Measurements from ENCODE around the gene THEMIS2. TPM values are rescaled to one million over a fixed set of nuclear protein-coding genes. Genes with fewer than 3 reads are reported as not detected.
"Not testable (repeated sequence)": the region's sequence is repeated elsewhere in the genome, so short reads cannot be mapped to it uniquely, and the experiment has no call there.

THEMIS2 gene
- total and polyA plus RNA-seq, 10 donors = 82.4 to 433 (median 239) TPM

DNA sequence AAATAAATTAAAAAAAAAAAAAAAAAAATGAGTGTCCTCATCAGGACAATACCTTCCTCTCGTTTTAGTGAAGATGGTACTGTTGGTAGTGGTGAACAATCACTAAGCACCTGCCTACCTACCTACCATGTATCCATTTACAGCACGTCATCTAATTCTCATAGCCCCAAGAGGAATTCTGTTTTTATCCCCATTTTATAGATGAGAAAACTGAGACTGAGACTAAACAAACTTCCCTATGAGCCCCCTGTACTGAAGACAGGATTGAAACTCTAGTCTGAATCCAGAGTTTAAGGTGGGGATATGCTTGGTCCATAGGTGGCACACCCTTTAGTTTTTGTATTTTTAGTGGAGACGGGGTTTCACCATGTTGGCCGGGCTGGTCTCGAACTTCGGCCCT, 17.3 kb upstream of the THEMIS2 start:
- TF ChIP-seq POLR2A (IDR thresholded peaks at IDR 0.05) (no peak), POLR2AphosphoS5 (IDR thresholded peaks at IDR 0.05) (no peak)
- TF ChIP-seq, protein P1, sequence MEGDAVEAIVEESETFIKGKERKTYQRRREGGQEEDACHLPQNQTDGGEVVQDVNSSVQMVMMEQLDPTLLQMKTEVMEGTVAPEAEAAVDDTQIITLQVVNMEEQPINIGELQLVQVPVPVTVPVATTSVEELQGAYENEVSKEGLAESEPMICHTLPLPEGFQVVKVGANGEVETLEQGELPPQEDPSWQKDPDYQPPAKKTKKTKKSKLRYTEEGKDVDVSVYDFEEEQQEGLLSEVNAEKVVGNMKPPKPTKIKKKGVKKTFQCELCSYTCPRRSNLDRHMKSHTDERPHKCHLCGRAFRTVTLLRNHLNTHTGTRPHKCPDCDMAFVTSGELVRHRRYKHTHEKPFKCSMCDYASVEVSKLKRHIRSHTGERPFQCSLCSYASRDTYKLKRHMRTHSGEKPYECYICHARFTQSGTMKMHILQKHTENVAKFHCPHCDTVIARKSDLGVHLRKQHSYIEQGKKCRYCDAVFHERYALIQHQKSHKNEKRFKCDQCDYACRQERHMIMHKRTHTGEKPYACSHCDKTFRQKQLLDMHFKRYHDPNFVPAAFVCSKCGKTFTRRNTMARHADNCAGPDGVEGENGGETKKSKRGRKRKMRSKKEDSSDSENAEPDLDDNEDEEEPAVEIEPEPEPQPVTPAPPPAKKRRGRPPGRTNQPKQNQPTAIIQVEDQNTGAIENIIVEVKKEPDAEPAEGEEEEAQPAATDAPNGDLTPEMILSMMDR (IDR thresholded peaks at IDR 0.05 in 8 of 11, conservative IDR thresholded peaks at IDR 0.05 in 3 of 11) = no peak
- no peaks in the 10 kb centered on the region for H3K9me3 ChIP-seq
- no peaks in the 10 kb centered on the region for H3K27me3 ChIP-seq (replicated peaks in 1 of 7)
- DNase-seq = no peak
- WGBS, 5 donors = 87 to 93% (median 89%) methylated on average over 6 of the region's 6 CpGs
- intact Hi-C loops (cut with DNase I; ENCODE audit: low total_unique reads) = loop anchor here (10.0 kb wide), 1 partner anchor 350 kb away; no protein-coding TSS in a partner anchor
- peaks cover 4 to 17% (median 10%) of the 10 kb centered on the region in 6 donors for H3K4me1 ChIP-seq
- no peak overlapping the region for H3K27ac ChIP-seq
- peaks cover 0 to 26% (median 18%) of the 10 kb centered on the region in 6 donors for H3K36me3 ChIP-seq
- H3K4me3 ChIP-seq = no peak overlapping the region

DNA sequence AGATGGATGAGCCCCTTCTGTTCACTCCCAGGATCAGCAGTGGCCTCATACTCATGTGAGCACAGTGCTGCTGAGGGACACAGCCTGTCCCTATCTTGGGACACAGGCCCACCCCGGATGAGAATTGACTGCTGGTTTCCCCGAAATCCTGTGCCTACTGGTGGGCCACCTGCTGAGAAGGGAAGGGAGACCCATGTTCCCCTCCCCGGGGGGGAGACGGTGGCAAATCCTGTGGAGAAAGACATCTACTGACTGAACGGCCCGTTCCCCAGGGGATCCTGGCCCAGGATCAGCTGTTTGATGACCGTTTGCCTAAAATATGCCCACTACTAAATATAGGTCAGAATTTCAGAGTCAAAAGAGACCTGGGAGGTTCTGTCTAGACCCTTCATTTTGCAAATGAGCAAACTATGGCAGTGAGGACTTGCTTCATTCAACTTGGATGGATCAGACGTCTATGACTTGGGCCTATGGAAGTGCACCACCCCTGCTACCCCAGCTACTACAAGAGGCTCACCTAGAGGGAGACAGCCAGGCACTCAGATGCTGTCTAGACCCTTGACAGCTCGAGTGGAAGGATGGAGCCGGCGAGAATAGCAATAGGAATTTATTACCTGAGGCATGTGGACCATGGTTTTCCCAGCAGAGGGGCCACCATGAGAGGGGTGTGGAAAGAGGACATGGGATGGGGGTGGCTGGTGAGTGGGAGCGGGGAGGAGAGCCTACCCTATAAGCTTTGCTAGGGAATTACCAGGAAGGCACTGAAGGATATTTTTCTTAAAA, 15.6 kb upstream of the THEMIS2 start:
- 72 to 87% (median 82%) methylated on average over 11 to 12 of the region's 12 CpGs for WGBS, 5 donors
- intact Hi-C loops (cut with DNase I; ENCODE audit: low total_unique reads) = loop anchor here (10.0 kb wide), 1 partner anchor 348 kb away; no protein-coding TSS in a partner anchor
- Histone ChIP-seq H3K4me3 (no peak overlapping the region), H3K4me1 (peaks cover 4 to 19% (median 10%) of the 10 kb centered on the region in 6 donors), H3K27me3 (replicated peaks in 1 of 7) (no peaks in the 10 kb centered on the region), H3K9me3 (no peaks in the 10 kb centered on the region), H3K27ac (no peak overlapping the region), H3K36me3 (peaks cover 0 to 10% (median 2%) of the 10 kb centered on the region in 6 donors)
- TF ChIP-seq POLR2AphosphoS5 (IDR thresholded peaks at IDR 0.05) (no peak), POLR2A (IDR thresholded peaks at IDR 0.05) (no peak)
- TF ChIP-seq, protein P1 (IDR thresholded peaks at IDR 0.05 in 8 of 11, conservative IDR thresholded peaks at IDR 0.05 in 3 of 11) = no peak
- no peak for DNase-seq

DNA sequence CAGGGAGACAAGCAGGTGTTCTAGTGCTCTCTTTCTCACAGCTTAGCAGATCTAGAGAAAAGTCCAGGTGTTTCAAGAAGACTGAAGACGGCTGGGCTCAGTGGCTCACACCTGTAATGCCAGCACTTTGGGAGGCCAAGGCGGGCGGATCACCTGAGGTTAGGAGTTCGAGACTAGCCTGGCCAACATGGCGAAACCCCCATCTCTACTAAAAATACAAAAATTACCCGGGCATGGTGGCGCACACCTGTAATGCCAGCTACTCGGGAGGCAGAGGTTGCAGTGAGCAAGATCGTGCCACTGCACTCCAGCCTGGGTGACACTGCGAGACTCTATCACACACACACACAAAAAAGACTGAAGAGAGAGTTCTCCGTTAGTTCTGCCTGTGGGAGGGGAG, 14.8 kb upstream of the THEMIS2 start:
- DNase-seq = not testable (repeated sequence)
- intact Hi-C loops (cut with DNase I; ENCODE audit: low total_unique reads) = loop anchor here (10.0 kb wide), 1 partner anchor 347 kb away; no protein-coding TSS in a partner anchor

DNA sequence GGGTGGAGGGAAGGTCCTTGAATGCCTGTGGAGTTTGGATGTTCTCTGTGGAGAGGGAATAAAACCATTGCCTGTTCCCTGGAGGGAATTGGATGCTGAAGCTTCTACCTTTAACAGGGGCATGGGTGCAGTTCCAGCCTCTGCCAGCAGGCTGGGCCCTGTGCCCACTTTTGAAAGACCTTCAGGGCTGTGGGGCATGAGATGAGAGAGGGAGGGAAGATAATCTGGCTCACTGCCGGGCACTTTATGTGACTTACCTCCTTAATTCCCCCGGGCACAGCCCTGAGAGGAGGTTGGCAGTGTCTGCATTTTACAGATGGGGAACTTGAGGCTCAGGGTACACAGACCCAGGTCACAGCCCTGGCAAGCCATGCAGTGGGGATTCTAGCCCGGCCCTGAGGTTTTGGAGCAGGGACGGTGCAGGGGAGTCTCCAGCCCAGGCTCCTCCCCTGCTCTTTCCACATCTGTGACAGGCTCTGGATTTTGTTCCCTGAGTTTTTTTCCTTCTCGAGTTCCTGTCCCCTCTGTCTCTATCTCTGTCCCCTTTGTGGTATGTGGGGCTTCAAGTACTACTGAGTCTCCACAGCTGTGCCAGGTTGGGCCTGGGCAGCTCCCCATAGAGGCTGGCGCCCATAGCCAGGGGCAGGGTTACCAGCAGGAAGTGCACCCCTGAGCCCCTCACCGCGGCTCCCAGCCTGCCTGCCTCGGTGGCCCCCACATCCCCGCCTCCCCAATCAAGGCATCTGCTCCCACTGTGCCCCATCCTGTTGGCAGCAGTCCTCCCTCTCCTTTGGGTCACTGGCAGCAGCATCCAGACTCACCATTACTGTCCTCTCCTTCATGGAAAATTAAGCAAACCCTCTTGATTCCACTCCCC, 14.0 kb upstream of the THEMIS2 start:
- TF ChIP-seq, protein P1 (IDR thresholded peaks at IDR 0.05 in 8 of 11, conservative IDR thresholded peaks at IDR 0.05 in 3 of 11) = peak; percentile 91 to 99 (median 98)
- TF ChIP-seq POLR2AphosphoS5 (IDR thresholded peaks at IDR 0.05) (peak; percentile 28 to 87 (median 62)), POLR2A (IDR thresholded peaks at IDR 0.05) (no peak)
- H3K4me3 ChIP-seq = peak overlapping the region in 2 of 8 donors; percentile 5 to 46
- peak overlapping the region in 7 of 8 donors; percentile 9 to 85 (median 75) for H3K27ac ChIP-seq
- no peaks in the 10 kb centered on the region for H3K27me3 ChIP-seq (replicated peaks in 1 of 7)
- no peaks in the 10 kb centered on the region for H3K36me3 ChIP-seq
- peaks cover 4 to 34% (median 24%) of the 10 kb centered on the region in 6 donors for H3K4me1 ChIP-seq
- 19 to 45% (median 27%) methylated on average over 9 to 10 of the region's 10 CpGs for WGBS, 5 donors
- intact Hi-C loops (cut with DNase I; ENCODE audit: low total_unique reads) = loop anchor here (2.0 to 10.0 kb wide), 2 partner anchors 120 to 346 kb away; no protein-coding TSS in a partner anchor
- H3K9me3 ChIP-seq = no peaks in the 10 kb centered on the region
- peak; percentile 95 for DNase-seq

More for the DNA sequence above, 14.8 kb upstream of the THEMIS2 start:
- not testable (repeated sequence) for H3K9me3 ChIP-seq; H3K4me3 ChIP-seq; H3K27me3 ChIP-seq (replicated peaks in 1 of 7); H3K36me3 ChIP-seq
- H3K27ac ChIP-seq = peak overlapping the region in 1 of 8 donors; percentile 85
- 77 to 85% (median 82%) methylated on average over 7 to 11 of the region's 11 CpGs for WGBS, 5 donors
- H3K4me1 ChIP-seq = peaks cover 4 to 27% (median 16%) of the 10 kb centered on the region in 6 donors

All from spleen (tissue), 11 donors.